ENCODE results near the gene IFNL1. TPM values are rescaled to one million over a fixed set of nuclear protein-coding genes. Genes with fewer than 3 reads are reported as not detected.

Gene IFNL1
- total RNA-seq, 1 donor from 2014 or later = not detected

- Mint-ChIP-seq H3K27ac (no peak overlapping the region), H3K4me1 (peaks cover 13% of the 10 kb centered on the region), H3K36me3 (peaks cover 22% of the 10 kb centered on the region), H3K4me3 (no peak overlapping the region), H3K9me3 (no peaks in the 10 kb centered on the region), H3K27me3 (ENCODE audit: low read depth) (peaks cover 4% of the 10 kb centered on the region)
- TF ChIP-seq, protein P1, sequence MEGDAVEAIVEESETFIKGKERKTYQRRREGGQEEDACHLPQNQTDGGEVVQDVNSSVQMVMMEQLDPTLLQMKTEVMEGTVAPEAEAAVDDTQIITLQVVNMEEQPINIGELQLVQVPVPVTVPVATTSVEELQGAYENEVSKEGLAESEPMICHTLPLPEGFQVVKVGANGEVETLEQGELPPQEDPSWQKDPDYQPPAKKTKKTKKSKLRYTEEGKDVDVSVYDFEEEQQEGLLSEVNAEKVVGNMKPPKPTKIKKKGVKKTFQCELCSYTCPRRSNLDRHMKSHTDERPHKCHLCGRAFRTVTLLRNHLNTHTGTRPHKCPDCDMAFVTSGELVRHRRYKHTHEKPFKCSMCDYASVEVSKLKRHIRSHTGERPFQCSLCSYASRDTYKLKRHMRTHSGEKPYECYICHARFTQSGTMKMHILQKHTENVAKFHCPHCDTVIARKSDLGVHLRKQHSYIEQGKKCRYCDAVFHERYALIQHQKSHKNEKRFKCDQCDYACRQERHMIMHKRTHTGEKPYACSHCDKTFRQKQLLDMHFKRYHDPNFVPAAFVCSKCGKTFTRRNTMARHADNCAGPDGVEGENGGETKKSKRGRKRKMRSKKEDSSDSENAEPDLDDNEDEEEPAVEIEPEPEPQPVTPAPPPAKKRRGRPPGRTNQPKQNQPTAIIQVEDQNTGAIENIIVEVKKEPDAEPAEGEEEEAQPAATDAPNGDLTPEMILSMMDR (IDR thresholded peaks at IDR 0.05; ENCODE audit: unreplicated experiment) = no peak
- no peak for DNase-seq (ENCODE audit: low spot score in 2 of 2, unreplicated experiment in 2 of 2)
Observed at GRCh38 chr19:39318071-39318470, 21.9 kb downstream of the IFNL1 start.

DNA sequence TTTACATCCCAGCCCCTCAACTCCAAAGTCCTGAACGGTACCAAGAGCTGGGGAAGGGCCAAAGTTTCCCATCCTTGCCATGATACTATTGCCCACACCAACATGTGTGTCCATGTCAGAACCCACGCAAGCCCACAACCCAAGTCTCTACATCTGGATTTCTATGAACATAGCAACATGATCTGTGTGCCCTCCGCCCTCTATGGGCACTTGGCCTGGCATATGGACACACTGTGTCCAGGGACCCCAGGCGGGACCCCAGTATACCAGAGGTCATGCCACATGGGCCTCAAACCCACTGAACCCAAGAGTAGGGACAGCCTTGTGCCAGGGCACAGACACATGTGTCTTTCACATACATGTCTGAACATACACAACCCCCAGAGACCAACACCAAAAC is 22.5 kb downstream of the IFNL1 start:
- peaks cover 13% of the 10 kb centered on the region for H3K4me1 Mint-ChIP-seq
- peak overlapping the region; percentile 82 for H3K4me3 Mint-ChIP-seq
- DNase-seq (ENCODE audit: low spot score in 2 of 2, unreplicated experiment in 2 of 2) = no peak
- TF ChIP-seq, protein P1 (IDR thresholded peaks at IDR 0.05; ENCODE audit: unreplicated experiment) = no peak
- peaks cover 18% of the 10 kb centered on the region for H3K36me3 Mint-ChIP-seq
- H3K27ac Mint-ChIP-seq = no peak overlapping the region
- peaks cover 4% of the 10 kb centered on the region for H3K27me3 Mint-ChIP-seq (ENCODE audit: low read depth)
- H3K9me3 Mint-ChIP-seq = no peaks in the 10 kb centered on the region

DNA sequence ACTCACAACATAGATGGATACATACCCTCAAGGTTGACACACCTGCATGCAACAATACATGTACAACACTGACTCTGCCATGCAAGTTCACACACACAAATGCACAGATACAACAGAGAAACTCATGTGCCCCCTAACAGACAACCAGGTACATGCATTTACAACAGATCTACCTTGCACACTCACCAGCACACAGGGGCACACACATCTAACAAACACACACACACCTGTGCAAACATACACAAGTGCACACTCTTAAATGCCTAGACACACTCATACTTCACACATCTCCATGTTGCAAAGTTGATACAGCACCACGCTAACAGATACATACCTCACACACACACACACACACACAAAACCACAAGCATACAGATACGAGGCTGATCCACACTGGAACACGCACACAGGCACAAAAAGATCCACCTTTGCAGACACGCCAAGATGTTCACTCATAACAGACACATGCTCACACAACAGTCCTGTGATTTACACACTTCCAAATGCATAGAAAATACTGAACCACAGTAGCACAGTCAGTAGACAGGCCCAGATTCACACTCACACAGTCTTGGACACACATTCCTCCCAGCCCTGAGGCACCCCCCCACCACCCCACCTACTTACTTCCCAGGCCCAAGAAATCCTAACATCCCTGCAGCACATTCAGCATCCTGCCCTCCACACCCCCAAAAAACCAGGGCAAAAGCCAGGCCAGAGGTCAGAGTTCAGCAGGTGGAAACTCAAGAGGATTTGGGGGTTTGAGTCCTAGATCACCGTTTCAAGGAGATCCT is 23.1 kb downstream of the IFNL1 start:
- DNase-seq (ENCODE audit: low spot score in 2 of 2, unreplicated experiment in 2 of 2) = no peak
- peak overlapping the region; percentile 82 for H3K4me3 Mint-ChIP-seq
- no peaks in the 10 kb centered on the region for H3K9me3 Mint-ChIP-seq
- peaks cover 13% of the 10 kb centered on the region for H3K4me1 Mint-ChIP-seq
- H3K27ac Mint-ChIP-seq = no peak overlapping the region
- H3K27me3 Mint-ChIP-seq (ENCODE audit: low read depth) = peaks cover 4% of the 10 kb centered on the region
- TF ChIP-seq, protein P1 (IDR thresholded peaks at IDR 0.05; ENCODE audit: unreplicated experiment) = no peak
- H3K36me3 Mint-ChIP-seq = peaks cover 15% of the 10 kb centered on the region

- peaks cover 4% of the 10 kb centered on the region for H3K27me3 Mint-ChIP-seq (ENCODE audit: low read depth)
- no peak for DNase-seq (ENCODE audit: low spot score in 2 of 2, unreplicated experiment in 2 of 2)
- H3K27ac Mint-ChIP-seq = no peak overlapping the region
- TF ChIP-seq, protein P1 (IDR thresholded peaks at IDR 0.05; ENCODE audit: unreplicated experiment) = no peak
- peaks cover 13% of the 10 kb centered on the region for H3K4me1 Mint-ChIP-seq
- no peaks in the 10 kb centered on the region for H3K9me3 Mint-ChIP-seq
- H3K4me3 Mint-ChIP-seq = peak overlapping the region; percentile 82
- H3K36me3 Mint-ChIP-seq = peaks cover 15% of the 10 kb centered on the region
Observed at GRCh38 chr19:39319892-39320248, 23.7 kb downstream of the IFNL1 start.

- H3K27me3 Mint-ChIP-seq (ENCODE audit: low read depth) = peaks cover 4% of the 10 kb centered on the region
- TF ChIP-seq, protein P1 (IDR thresholded peaks at IDR 0.05; ENCODE audit: unreplicated experiment) = no peak
- peak overlapping the region; percentile 75 for H3K4me3 Mint-ChIP-seq
- peaks cover 13% of the 10 kb centered on the region for H3K4me1 Mint-ChIP-seq
- H3K9me3 Mint-ChIP-seq = no peaks in the 10 kb centered on the region
- no peak for DNase-seq (ENCODE audit: low spot score in 2 of 2, unreplicated experiment in 2 of 2)
- peaks cover 9% of the 10 kb centered on the region for H3K36me3 Mint-ChIP-seq
- H3K27ac Mint-ChIP-seq = peak overlapping the region; percentile 52
Observed at GRCh38 chr19:39321117-39321831, 25.1 kb downstream of the IFNL1 start.

Measured in mesothelial cell of epicardium (in vitro differentiated cells).